Activated CD4-positive, alpha-beta T cell treated with anti-CD3 and anti-CD28 coated beads for 24 hours (primary cell): ENCODE results near the gene TDRKH.

Source experiments
- DNase-seq, 2 donors: peaks; one replicate each; pipeline ENCODE4 v3.0.0-alpha.2; 2020; ENCODE audit warnings: low read depth in 2 of 2

TDRKH gene

GRCh38 chr1:151822404-151822803 is 32.1 kb upstream of the TDRKH start:
- no peak for DNase-seq

- DNase-seq: no peak
These were observed 30.6 kb upstream of the TDRKH start for GRCh38 chr1:151820940-151821339.

- no peak for DNase-seq
These were observed 29.8 kb upstream of the TDRKH start for GRCh38 chr1:151819976-151820623.

- DNase-seq: no peak
These were observed 29.0 kb upstream of the TDRKH start for GRCh38 chr1:151819227-151819835.

GRCh38 chr1:151817353-151817730 is 27.0 kb upstream of the TDRKH start:
- DNase-seq: no peak

- no peak for DNase-seq
These were observed 26.4 kb upstream of the TDRKH start for GRCh38 chr1:151816548-151817352.

GRCh38 chr1:151815716-151816327 is 25.5 kb upstream of the TDRKH start:
- no peak for DNase-seq

- no peak for DNase-seq
These were observed 24.8 kb upstream of the TDRKH start for GRCh38 chr1:151814971-151815545.

GRCh38 chr1:151814426-151814825 is 24.1 kb upstream of the TDRKH start:
- no peak for DNase-seq

GRCh38 chr1:151813271-151813977 is 23.1 kb upstream of the TDRKH start:
- DNase-seq: no peak

GRCh38 chr1:151811181-151811580 is 20.9 kb upstream of the TDRKH start:
- no peak for DNase-seq

- DNase-seq: no peak
These were observed 19.8 kb upstream of the TDRKH start for GRCh38 chr1:151809985-151810556.

- no peak for DNase-seq
These were observed 19.1 kb upstream of the TDRKH start for GRCh38 chr1:151809290-151809984.

GRCh38 chr1:151807766-151808165 is 17.5 kb upstream of the TDRKH start:
- no peak for DNase-seq

- no peak for DNase-seq
These were observed 16.8 kb upstream of the TDRKH start for GRCh38 chr1:151807131-151807530.

- DNase-seq: no peak
These were observed 15.9 kb upstream of the TDRKH start for GRCh38 chr1:151806170-151806569.

- no peak for DNase-seq
These were observed 14.9 kb upstream of the TDRKH start, which contains the start of gene LINGO4 for GRCh38 chr1:151805066-151805820. TSS of gene LINGO4 (minus strand) at chr1:151805419. CDS start at chr1:151802704, 2,715 bp downstream.

GRCh38 chr1:151803915-151804314 is 13.6 kb upstream of the TDRKH start:
- no peak for DNase-seq

- no peak for DNase-seq
These were observed 12.9 kb upstream of the TDRKH start for GRCh38 chr1:151803164-151803563.

- DNase-seq: no peak
These were observed 12.1 kb upstream of the TDRKH start for GRCh38 chr1:151802372-151802771.
